Activated B cell treated with CpG ODN at 0.5 μM for 24 hours (primary cell): ENCODE results near the gene MTLN. TPM values are rescaled to one million over a fixed set of nuclear protein-coding genes. Genes with fewer than 3 reads are reported as not detected.
"Not testable (repeated sequence)": the region's sequence is repeated elsewhere in the genome, so short reads cannot be mapped to it uniquely, and the experiment has no call there.

Experiments
- ATAC-seq: fragments of 200-7000 bp; cut with Tn5 transposase; one replicate; pipeline ENCODE4 v1.10.0; 2021; ENCODE audit warnings: low read depth, mild to moderate bottlenecking, moderate library complexity
- CTCF ChIA-PET: fragments of 350-600 bp; sonication (Branson Sonifier 250); formaldehyde crosslinking; loops from one replicate; lab custom pipeline; 2021; ENCODE audit warnings: antibody characterized with exemption; lab: Charles Lee
- POLR2A ChIA-PET: fragments of 350-600 bp; sonication (Branson Sonifier 250); formaldehyde crosslinking; loops from one replicate; lab custom pipeline; 2021; ENCODE audit warnings: antibody characterized with exemption; lab: Charles Lee
- DNase-seq: peaks from one replicate; pipeline ENCODE4 v3.0.0; 2022
- H3K27ac Mint-ChIP-seq: one replicate; pipeline ENCODE4 v1.8.0; 2020; ENCODE audit warnings: mixed read lengths
- H3K27me3 Mint-ChIP-seq: one replicate; pipeline ENCODE4 v1.8.0; 2021; ENCODE audit warnings: mixed read lengths
- H3K36me3 Mint-ChIP-seq: one replicate; pipeline ENCODE4 v1.8.0; 2021; ENCODE audit warnings: low read depth, mixed read lengths
- H3K4me1 Mint-ChIP-seq: one replicate; pipeline ENCODE4 v1.8.0; 2021; ENCODE audit warnings: mixed read lengths
- H3K4me3 Mint-ChIP-seq: one replicate; pipeline ENCODE4 v1.8.0; 2020; ENCODE audit warnings: mild to moderate bottlenecking, mixed read lengths
- H3K9me3 Mint-ChIP-seq: one replicate; pipeline ENCODE4 v1.8.0; 2020; ENCODE audit warnings: mixed read lengths
- CTCF ChIP-seq: fragments of 200-600 bp; IDR thresholded peaks from one replicate; pipeline ENCODE4 v1.8.0; 2022; ENCODE audit warnings: antibody characterized with exemption, mild to moderate bottlenecking
- intact Hi-C: fragments of 100-400 bp; cut with micrococcal nuclease; formaldehyde crosslinking; loops from one replicate; pipeline ENCODE4 v1.15.1; 2024
- total RNA-seq: library from RNA; stranded (reverse); gene quantifications from 2 replicates; pipeline ENCODE4 v1.2.3, GENCODE V29; 2022

MTLN gene
- 30.1 and 38.3 TPM in 2 replicates for total RNA-seq

- Mint-ChIP-seq H3K4me1 (peaks cover 16% of the 10 kb centered on the region), H3K4me3 (peak within 1 kb of the TSS; percentile 92), H3K27ac (peak within 1 kb of the TSS; percentile 84), H3K36me3 (peaks cover 28% of the 10 kb centered on the region), H3K9me3 (no peaks in the 10 kb centered on the region), H3K27me3 (peaks cover 19% of the 10 kb centered on the region)
- intact Hi-C loops, result loop anchor here (1.0 kb wide), 1 partner anchor 8 kb away; no protein-coding TSS in a partner anchor
- ChIA-PET CTCF (no interaction called here), POLR2A (no interaction called here)
- DNase-seq, result peak; percentile 68
- no peak for TF ChIP-seq CTCF
- peak; percentile 94 for ATAC-seq
These were observed at the start of gene MTLN for GRCh38 chr2:110211938-110212858. MTLN (minus strand) TSS chr2:110212547; CDS start chr2:110212525, 22 bp downstream.

- H3K4me1 Mint-ChIP-seq, H3K9me3 Mint-ChIP-seq, H3K4me3 Mint-ChIP-seq, POLR2A ChIA-PET, H3K27me3 Mint-ChIP-seq, DNase-seq, CTCF ChIA-PET, intact Hi-C loops, H3K27ac Mint-ChIP-seq, H3K36me3 Mint-ChIP-seq, ATAC-seq: not testable (repeated sequence)
These were observed 49.6 kb upstream of the MTLN start for GRCh38 chr2:110261910-110262309.

GRCh38 chr2:110248081-110248795 lies 35.9 kb upstream of the MTLN start:
- H3K4me3 Mint-ChIP-seq, CTCF ChIA-PET, DNase-seq, POLR2A ChIA-PET, intact Hi-C loops, H3K27ac Mint-ChIP-seq, H3K36me3 Mint-ChIP-seq, H3K4me1 Mint-ChIP-seq, H3K27me3 Mint-ChIP-seq, ATAC-seq, H3K9me3 Mint-ChIP-seq: not testable (repeated sequence)

GRCh38 chr2:110245488-110246435 lies 33.4 kb upstream of the MTLN start:
- not testable (repeated sequence) for H3K36me3 Mint-ChIP-seq, H3K27ac Mint-ChIP-seq

GRCh38 chr2:110243283-110243682 lies 30.9 kb upstream of the MTLN start:
- intact Hi-C loops, POLR2A ChIA-PET, H3K9me3 Mint-ChIP-seq, ATAC-seq, H3K27ac Mint-ChIP-seq, DNase-seq, H3K27me3 Mint-ChIP-seq, H3K4me1 Mint-ChIP-seq, H3K36me3 Mint-ChIP-seq, CTCF ChIA-PET, H3K4me3 Mint-ChIP-seq: not testable (repeated sequence)

More at GRCh38 chr2:110245488-110246435, 33.4 kb upstream of the MTLN start:
- POLR2A ChIA-PET, DNase-seq, H3K9me3 Mint-ChIP-seq, ATAC-seq, CTCF ChIA-PET, intact Hi-C loops, H3K4me1 Mint-ChIP-seq, H3K27me3 Mint-ChIP-seq, H3K4me3 Mint-ChIP-seq: not testable (repeated sequence)

- H3K27me3 Mint-ChIP-seq, DNase-seq, H3K4me1 Mint-ChIP-seq, H3K9me3 Mint-ChIP-seq, intact Hi-C loops, H3K27ac Mint-ChIP-seq, ATAC-seq, POLR2A ChIA-PET, H3K36me3 Mint-ChIP-seq, CTCF ChIA-PET, H3K4me3 Mint-ChIP-seq: not testable (repeated sequence)
These were observed 22.2 kb upstream of the MTLN start for GRCh38 chr2:110234514-110234913.

GRCh38 chr2:110229886-110230285 lies 17.5 kb upstream of the MTLN start:
- ATAC-seq, H3K4me3 Mint-ChIP-seq, H3K9me3 Mint-ChIP-seq, POLR2A ChIA-PET, intact Hi-C loops, H3K27ac Mint-ChIP-seq, CTCF ChIA-PET, H3K36me3 Mint-ChIP-seq, H3K4me1 Mint-ChIP-seq, DNase-seq: not testable (repeated sequence)
- peaks cover 21% of the 10 kb centered on the region for H3K27me3 Mint-ChIP-seq

GRCh38 chr2:110222626-110223025 lies 10.3 kb upstream of the MTLN start:
- POLR2A ChIA-PET, intact Hi-C loops, ATAC-seq, H3K36me3 Mint-ChIP-seq, CTCF ChIA-PET, H3K4me1 Mint-ChIP-seq, DNase-seq, H3K4me3 Mint-ChIP-seq, H3K9me3 Mint-ChIP-seq, H3K27ac Mint-ChIP-seq: not testable (repeated sequence)
- peaks cover 48% of the 10 kb centered on the region for H3K27me3 Mint-ChIP-seq
